Neural progenitor cell (in vitro differentiated cells): ENCODE data around the gene CFAP52.

Experiments used
- CTCF ChIP-seq: fragments of 200-600 bp; sonication (generic); IDR thresholded peaks from 2 replicates; pipeline ENCODE4 v1.5.1; 2017; ENCODE audit warnings: antibody characterized with exemption, mild to moderate bottlenecking
- EZH2 ChIP-seq: fragments of 200-600 bp; sonication (generic); IDR thresholded peaks from 2 replicates; pipeline ENCODE4 v1.6.1; 2017; ENCODE audit warnings: antibody characterized with exemption, mild to moderate bottlenecking, moderate library complexity
- EZH2phosphoT487 ChIP-seq: fragments of 200-600 bp; sonication (generic); IDR thresholded peaks from 2 replicates; pipeline ENCODE4 v1.6.1; 2017; ENCODE audit warnings: antibody characterized with exemption

GRCh38 chr17:9628509-9628908 is 52.1 kb downstream of the CFAP52 start:
- TF ChIP-seq CTCF (no peak), EZH2phosphoT487 (no peak), EZH2 (no peak)
